Measurements from ENCODE around the gene GSG1L. TPM values are rescaled to one million over a fixed set of nuclear protein-coding genes. Genes with fewer than 3 reads are reported as not detected.

The GSG1L gene
- total RNA-seq, 1 donor from 2014 or later: 1.4 TPM

- Mint-ChIP-seq H3K4me3 (peak overlapping the region; percentile 46), H3K27me3 (peaks cover 50% of the 10 kb centered on the region), H3K36me3 (no peaks in the 10 kb centered on the region), H3K4me1 (ENCODE audit: unreplicated experiment) (peaks cover 7% of the 10 kb centered on the region), H3K27ac (no peak overlapping the region), H3K9me3 (no peaks in the 10 kb centered on the region)
- no peak for DNase-seq (ENCODE audit: extremely low spot score, unreplicated experiment)
- no peak for TF ChIP-seq CTCF (conservative IDR thresholded peaks at IDR 0.05)
Observed at GRCh38 chr16:28067604-28068379, 4.3 kb upstream of the GSG1L start.

GRCh38 chr16:28064706-28065249 lies 1.3 kb upstream of the GSG1L start:
- DNase-seq (ENCODE audit: extremely low spot score, unreplicated experiment): no peak
- peaks cover 72% of the 10 kb centered on the region for H3K27me3 Mint-ChIP-seq

GRCh38 chr16:28064150-28064549 lies 636 bp upstream of the GSG1L start:
- no peak for DNase-seq (ENCODE audit: extremely low spot score, unreplicated experiment)
- no peaks in the 10 kb centered on the region for H3K9me3 Mint-ChIP-seq
- H3K4me3 Mint-ChIP-seq: peak overlapping the region; percentile 28
- H3K27me3 Mint-ChIP-seq: peaks cover 78% of the 10 kb centered on the region
- H3K36me3 Mint-ChIP-seq: no peaks in the 10 kb centered on the region
- H3K27ac Mint-ChIP-seq: no peak overlapping the region
- TF ChIP-seq CTCF (conservative IDR thresholded peaks at IDR 0.05): no peak
- H3K4me1 Mint-ChIP-seq (ENCODE audit: unreplicated experiment): peaks cover 7% of the 10 kb centered on the region

More at GRCh38 chr16:28064706-28065249, 1.3 kb upstream of the GSG1L start:
- H3K9me3 Mint-ChIP-seq: no peaks in the 10 kb centered on the region
- no peak overlapping the region for H3K27ac Mint-ChIP-seq
- H3K36me3 Mint-ChIP-seq: no peaks in the 10 kb centered on the region
- TF ChIP-seq CTCF (conservative IDR thresholded peaks at IDR 0.05): no peak
- H3K4me3 Mint-ChIP-seq: peak overlapping the region; percentile 77
- H3K4me1 Mint-ChIP-seq (ENCODE audit: unreplicated experiment): peaks cover 7% of the 10 kb centered on the region

- no peak for DNase-seq (ENCODE audit: extremely low spot score, unreplicated experiment)
- Mint-ChIP-seq H3K9me3 (no peaks in the 10 kb centered on the region), H3K27me3 (peaks cover 82% of the 10 kb centered on the region), H3K4me1 (ENCODE audit: unreplicated experiment) (peaks cover 4% of the 10 kb centered on the region), H3K27ac (no peak overlapping the region), H3K4me3 (no peak overlapping the region), H3K36me3 (no peaks in the 10 kb centered on the region)
- no peak for TF ChIP-seq CTCF (conservative IDR thresholded peaks at IDR 0.05)
Observed at GRCh38 chr16:28062847-28063521, 530 bp downstream of the GSG1L start.

GRCh38 chr16:28062261-28062846 lies 1.2 kb downstream of the GSG1L start:
- Mint-ChIP-seq H3K4me3 (peak overlapping the region; percentile 74), H3K27ac (no peak overlapping the region), H3K27me3 (peaks cover 81% of the 10 kb centered on the region), H3K9me3 (no peaks in the 10 kb centered on the region), H3K36me3 (no peaks in the 10 kb centered on the region), H3K4me1 (ENCODE audit: unreplicated experiment) (no peaks in the 10 kb centered on the region)
- no peak for TF ChIP-seq CTCF (conservative IDR thresholded peaks at IDR 0.05)
- DNase-seq (ENCODE audit: extremely low spot score, unreplicated experiment): no peak
